Daoy (cell line): Measurements from ENCODE around the gene GCLC. TPM values are rescaled to one million over a fixed set of nuclear protein-coding genes. Genes with fewer than 3 reads are reported as not detected.

Source experiments
- DNase-seq: peaks from one replicate; pipeline ENCODE4 v3.0.0-alpha.2; 2015; ENCODE audit warnings: low read depth
- total RNA-seq: library from RNA; depleted of rRNA; stranded (reverse); fragments of >200 nt; shearing (Covaris generic); gene quantifications from 2 replicates; pipeline ENCODE4 v1.2.3, GENCODE V29; 2014; rRNA removed

The GCLC gene
- total RNA-seq, 1 experiment from 2014 or later = 55.0 TPM

DNA sequence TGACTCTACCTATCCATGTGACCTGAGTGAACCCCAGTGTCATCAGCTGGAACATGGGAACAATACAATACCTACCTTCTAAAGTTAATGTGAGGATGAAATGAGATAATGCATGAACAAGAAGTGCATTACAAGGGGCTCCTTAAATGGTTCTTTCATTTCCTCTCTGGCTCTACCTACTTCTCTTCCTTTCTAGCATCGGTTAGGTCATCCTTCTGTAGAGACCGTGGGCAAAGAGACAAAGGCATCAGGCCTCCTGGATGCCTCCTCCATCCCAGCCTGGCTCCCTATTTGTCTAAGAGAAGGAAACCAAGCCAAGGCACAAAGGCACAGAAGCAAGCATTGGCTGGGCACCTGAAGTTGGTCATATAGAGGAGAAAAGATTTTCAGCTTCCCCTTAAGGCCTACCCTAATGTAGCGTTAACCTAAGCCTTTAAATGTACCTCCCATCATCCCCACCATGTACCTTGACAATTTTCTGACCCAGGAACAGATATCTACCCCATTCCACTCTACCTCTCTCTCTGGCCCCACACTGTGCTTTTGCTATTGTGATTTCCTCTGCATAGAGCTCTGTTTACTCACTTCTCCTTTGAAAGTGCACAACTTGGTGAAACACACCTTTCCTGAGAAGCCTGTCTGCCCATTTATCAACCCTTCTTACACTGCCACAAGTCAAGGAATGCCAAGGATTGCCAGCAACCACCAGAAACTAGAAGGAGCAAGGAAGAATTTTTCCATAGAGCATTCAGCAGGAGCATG is 86.6 kb downstream of the GCLC start:
- no peak for DNase-seq

DNA sequence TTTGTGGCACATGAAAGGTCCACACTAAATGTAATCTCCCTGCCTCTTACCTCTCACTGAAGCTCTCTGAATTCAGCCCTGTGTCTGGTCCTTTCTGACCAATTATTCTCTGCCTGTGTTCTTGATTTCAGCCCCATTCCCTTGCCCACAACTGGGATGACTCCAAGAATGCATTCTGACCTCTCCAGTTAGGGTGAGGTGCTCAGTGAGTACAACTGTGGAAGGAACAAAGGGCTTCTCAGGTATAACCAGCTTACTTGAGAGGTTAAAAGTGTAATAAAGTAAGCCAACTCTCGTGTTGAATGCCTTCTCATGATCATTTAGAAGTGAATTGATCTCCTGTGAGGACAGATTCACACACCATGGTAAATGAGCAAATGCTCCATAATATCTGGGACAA is 88.1 kb downstream of the GCLC start:
- DNase-seq = no peak

DNA sequence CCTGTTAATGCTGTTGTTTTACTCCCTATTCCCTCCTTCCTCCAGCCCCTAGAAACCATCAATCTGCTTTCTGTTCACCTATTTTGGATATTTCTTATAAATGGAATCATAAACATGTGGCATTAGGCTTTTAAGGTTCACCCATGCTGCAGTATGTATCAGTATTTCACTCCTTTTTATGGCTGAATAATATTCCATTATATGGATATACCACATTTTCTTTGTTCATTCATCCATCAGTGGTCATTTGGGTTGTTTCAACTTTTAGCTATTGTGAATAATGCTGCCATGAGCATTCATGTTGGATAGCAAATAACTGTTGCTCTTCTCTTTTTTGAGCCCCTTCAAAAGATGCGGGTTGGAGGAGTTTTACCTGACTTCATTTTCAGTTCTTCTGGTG is 89.2 kb downstream of the GCLC start:
- no peak for DNase-seq

DNA sequence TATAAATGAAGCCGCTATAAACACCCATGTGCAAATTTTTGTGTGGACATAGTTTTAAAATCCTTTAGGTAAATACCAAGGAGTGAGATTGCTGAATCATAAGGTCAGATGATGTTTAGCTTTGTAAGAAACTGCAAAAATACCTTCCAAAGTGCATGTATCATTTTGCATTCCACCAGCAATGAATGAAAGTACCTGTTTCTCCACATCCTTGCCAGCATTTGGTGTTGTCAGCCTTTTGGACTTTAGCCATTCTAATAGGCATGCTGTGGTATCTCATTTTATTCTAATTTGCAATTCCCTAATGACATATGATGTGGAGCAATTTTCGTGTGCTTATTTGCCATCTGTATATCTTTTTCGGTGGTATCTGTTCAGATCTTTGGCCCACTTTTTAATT is 93.7 kb downstream of the GCLC start:
- no peak for DNase-seq

DNA sequence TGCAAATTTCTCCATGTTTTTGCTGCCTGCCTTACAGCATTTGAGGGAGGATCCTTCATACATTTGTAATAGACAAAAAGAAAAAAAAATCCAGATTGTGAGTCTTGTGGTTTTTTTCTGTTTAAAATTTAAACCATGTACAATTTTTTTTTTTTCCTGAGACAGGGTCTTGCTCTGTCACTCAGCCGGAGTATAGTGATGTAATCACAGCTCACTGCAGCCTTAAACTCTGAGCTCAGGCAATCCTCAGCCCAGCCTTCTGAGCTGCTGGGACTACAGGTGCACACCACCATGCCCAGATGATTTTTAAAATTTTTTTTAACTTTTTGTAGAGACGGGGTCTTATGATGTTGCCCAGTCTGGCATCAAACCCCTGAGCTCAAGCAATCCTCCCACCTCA is 97.0 kb downstream of the GCLC start:
- DNase-seq = no peak

Other genes with a start within 250 kb of the GCLC start
- gene ELOVL5, start 196.2 kb downstream of the GCLC start, total RNA-seq = 52.6 and 83.2 TPM in 2 replicates
- gene KLHL31, start 120.7 kb upstream of the GCLC start, total RNA-seq = 0.27 and 0.40 TPM in 2 replicates
- 12.2 and 13.1 TPM in 2 replicates for gene LRRC1, start 249.9 kb upstream of the GCLC start, total RNA-seq